Measurements from ENCODE around the gene CRELD2.

DNA sequence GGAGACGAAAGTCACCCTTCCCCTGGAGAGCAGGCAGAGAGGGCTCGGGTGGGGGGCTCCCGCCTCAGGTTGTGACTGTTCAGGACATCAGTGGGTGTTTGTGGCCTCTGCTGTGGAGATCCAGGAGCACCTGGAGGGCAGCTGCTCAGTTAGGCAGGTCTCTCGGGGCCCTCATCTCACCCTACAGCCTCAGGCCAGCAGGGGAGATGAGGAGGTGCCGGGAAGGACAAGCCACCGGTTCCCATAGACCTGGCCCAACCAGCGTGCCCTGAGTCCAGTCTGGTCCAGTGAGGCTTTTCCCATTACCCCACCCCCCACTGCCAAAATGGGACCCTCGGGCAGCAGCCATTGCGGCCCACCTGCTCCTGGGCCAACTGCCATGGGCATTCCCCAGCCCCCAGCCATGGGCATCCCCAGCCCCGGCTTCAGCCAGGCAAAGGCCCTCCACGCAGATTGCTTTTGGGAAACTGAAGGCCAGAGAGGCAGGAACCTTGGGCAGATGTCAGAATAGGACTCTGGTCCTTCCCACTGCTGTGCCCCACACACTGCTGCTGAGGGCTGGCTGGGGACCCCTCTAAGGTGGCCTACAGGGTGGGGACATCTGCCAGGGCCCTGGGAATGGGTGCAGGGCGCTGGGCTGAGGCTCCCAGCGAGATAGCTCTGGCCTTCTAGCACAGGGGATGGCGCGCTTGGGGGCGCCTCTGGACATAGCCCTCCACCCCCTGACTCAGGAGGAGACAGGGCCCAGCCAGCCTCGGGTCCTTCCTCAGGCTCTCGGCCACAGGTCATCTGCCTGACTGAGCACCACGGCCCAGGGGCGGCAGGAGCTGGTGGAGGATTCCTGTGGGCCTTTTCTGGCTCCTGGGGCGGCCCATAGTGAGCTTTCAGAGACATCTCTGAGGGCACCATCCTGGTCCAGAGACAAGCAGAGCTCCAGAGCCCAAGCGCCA is 46.9 kb downstream of the CRELD2 start:
- TF ChIP-seq POLR2A (IDR thresholded peaks at IDR 0.05; ENCODE audit: low read length) (no peak), GATA1 (IDR thresholded peaks at IDR 0.05; ENCODE audit: low read depth, low read length) (no peak)
